ENCODE data around the gene CALU. TPM values are rescaled to one million over a fixed set of nuclear protein-coding genes. Genes with fewer than 3 reads are reported as not detected.

Gene CALU
- total RNA-seq, 2 experiments from 2014 or later: 30.9 to 33.1 TPM

DNA sequence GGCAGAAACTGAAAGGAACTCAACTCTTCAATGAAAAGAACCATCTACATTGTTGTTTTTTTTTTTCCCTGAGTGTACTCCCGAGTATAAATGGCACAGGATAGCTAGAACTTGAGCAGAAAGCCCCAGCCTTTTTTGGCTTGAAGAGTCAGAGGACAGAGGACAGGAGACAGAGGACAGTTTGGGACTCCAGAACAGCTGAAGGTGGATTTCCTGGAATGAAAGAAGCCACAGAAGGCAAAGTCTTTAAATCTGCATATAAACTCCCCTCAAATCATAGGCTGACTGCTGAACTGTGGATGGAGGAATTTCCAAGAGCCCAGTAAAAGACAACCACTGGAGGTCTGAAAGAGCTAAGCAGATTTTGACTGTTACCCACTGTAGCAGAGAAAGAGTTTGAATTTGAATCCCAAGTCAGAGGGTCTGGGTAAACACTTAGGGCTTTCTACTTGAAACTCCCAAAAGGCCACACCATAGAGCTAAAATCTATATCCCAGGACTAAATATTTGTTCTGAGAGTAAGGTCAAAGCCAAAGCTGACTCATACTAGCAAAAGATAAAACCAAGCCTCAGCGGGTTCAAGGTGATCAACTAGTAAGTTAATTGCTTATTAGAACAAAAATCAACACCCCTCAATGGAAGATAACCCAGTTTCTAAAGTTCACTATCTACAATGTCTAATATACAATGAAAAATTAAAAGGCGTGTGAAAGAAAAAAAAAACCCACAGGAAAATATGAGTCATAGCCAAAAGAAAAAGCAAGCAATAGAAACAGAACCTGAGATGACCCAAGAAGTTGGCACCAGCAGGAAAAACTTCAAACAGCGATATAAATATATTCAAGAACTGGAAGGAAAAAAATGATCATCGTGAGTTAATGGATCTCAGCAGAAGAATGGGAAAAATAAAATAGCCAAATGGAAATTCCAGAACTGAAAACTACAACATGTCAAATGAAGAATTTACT, 38.3 kb downstream of the CALU start:
- TF ChIP-seq, protein P1, sequence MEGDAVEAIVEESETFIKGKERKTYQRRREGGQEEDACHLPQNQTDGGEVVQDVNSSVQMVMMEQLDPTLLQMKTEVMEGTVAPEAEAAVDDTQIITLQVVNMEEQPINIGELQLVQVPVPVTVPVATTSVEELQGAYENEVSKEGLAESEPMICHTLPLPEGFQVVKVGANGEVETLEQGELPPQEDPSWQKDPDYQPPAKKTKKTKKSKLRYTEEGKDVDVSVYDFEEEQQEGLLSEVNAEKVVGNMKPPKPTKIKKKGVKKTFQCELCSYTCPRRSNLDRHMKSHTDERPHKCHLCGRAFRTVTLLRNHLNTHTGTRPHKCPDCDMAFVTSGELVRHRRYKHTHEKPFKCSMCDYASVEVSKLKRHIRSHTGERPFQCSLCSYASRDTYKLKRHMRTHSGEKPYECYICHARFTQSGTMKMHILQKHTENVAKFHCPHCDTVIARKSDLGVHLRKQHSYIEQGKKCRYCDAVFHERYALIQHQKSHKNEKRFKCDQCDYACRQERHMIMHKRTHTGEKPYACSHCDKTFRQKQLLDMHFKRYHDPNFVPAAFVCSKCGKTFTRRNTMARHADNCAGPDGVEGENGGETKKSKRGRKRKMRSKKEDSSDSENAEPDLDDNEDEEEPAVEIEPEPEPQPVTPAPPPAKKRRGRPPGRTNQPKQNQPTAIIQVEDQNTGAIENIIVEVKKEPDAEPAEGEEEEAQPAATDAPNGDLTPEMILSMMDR (IDR thresholded peaks at IDR 0.05): no peak
- peaks cover 25% of the 10 kb centered on the region for H3K36me3 Mint-ChIP-seq (ENCODE audit: low read depth)
- no peak for DNase-seq
- CTCF ChIA-PET: no interaction called here
- peak; percentile 39 for ATAC-seq
- H3K9me3 Mint-ChIP-seq: peaks cover 15% of the 10 kb centered on the region
- POLR2A ChIA-PET: interaction anchor here (1.3 kb wide), 1 partner anchor 38 kb away, joined by 3 read pairs; the partner anchor contains the start of gene CALU
- H3K4me3 Mint-ChIP-seq: no peak overlapping the region
- no peaks in the 10 kb centered on the region for H3K27me3 Mint-ChIP-seq
- peaks cover 12% of the 10 kb centered on the region for H3K4me1 Mint-ChIP-seq (ENCODE audit: low read depth)
- intact Hi-C loops (cut with micrococcal nuclease): no loop called here
- no peak overlapping the region for H3K27ac Mint-ChIP-seq

DNA sequence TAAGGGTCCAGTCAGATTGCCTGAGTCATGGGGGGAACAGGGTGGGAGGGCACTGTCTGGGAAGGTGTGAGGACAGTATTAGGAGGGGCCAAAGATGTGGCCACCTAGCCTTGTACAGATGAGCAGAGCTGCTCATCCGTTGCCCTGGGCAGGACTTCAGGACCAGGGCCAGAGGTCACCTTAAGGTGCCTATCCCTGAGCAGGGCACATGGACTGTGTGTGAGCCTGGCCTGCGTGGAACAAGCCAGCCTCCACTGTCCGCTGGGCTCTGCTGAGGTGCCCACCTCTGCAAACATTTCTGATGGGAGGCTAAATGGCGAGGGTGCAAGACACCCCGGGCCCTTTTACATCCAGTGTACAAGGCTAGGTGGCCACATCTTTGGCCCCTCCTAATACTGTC, 39.8 kb downstream of the CALU start:
- ChIA-PET CTCF (interaction anchor here (1.1 kb wide), 1 partner anchor 104 kb away, joined by 3 read pairs; no protein-coding TSS in a partner anchor), POLR2A (no interaction called here)
- no peaks in the 10 kb centered on the region for H3K27me3 Mint-ChIP-seq
- ATAC-seq: no peak
- DNase-seq: no peak
- peaks cover 16% of the 10 kb centered on the region for H3K36me3 Mint-ChIP-seq (ENCODE audit: low read depth)
- H3K9me3 Mint-ChIP-seq: peaks cover 15% of the 10 kb centered on the region
- H3K4me3 Mint-ChIP-seq: no peak overlapping the region
- intact Hi-C loops (cut with micrococcal nuclease): no loop called here
- no peak overlapping the region for H3K27ac Mint-ChIP-seq
- H3K4me1 Mint-ChIP-seq (ENCODE audit: low read depth): peaks cover 12% of the 10 kb centered on the region
- TF ChIP-seq, protein P1 (IDR thresholded peaks at IDR 0.05): no peak

DNA sequence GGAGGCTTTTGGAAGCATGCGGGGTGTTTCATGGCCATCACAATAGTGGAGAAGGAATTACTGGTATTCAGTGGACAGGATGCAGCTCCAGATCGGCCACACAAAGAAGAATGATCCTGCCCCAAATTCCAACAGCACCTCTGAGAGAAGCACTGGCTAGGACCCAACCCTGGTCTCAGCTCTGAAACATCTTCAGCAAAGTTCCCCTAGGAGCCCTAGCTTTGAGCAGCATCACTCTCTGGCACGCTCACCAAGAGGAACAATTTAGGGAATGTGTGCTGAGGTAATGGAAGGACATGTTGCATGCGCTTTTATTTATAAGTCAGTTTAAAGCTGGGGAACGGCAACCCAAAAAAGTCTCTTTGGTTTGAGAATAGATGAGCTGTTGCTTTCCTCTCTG, 42.0 kb downstream of the CALU start:
- peaks cover 15% of the 10 kb centered on the region for H3K9me3 Mint-ChIP-seq
- DNase-seq (no peak), ATAC-seq (no peak)
- no peaks in the 10 kb centered on the region for H3K27me3 Mint-ChIP-seq
- peaks cover 12% of the 10 kb centered on the region for H3K4me1 Mint-ChIP-seq (ENCODE audit: low read depth)
- H3K36me3 Mint-ChIP-seq (ENCODE audit: low read depth): peaks cover 5% of the 10 kb centered on the region
- TF ChIP-seq, protein P1 (IDR thresholded peaks at IDR 0.05): no peak
- intact Hi-C loops (cut with micrococcal nuclease): no loop called here
- H3K27ac Mint-ChIP-seq: no peak overlapping the region
- H3K4me3 Mint-ChIP-seq: no peak overlapping the region
- ChIA-PET CTCF (interaction anchor here (1.0 kb wide), 1 partner anchor 103 kb away, joined by 7 read pairs; no protein-coding TSS in a partner anchor), POLR2A (no interaction called here)

DNA sequence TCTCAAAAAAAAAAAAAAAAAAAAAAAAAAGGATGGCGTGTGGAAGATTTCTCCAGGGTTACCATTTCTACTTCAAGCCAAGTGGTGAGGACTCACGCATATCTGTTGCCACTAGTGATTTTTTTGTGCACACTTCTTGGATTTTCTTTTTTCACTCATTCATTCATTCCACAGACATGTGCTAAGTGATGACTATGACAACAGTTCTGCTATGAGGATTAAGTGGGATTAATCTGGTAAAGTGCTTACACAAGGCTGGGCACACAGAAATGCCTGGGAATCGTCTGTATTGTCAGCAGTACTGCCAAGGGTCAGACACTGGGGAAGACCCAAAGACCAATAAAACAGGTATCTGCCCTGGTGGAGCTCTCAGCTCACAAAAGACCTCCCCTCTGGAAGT, 42.7 kb downstream of the CALU start:
- ChIA-PET CTCF (interaction anchor here (1.5 kb wide), 1 partner anchor 12 kb away, joined by 3 read pairs; no protein-coding TSS in a partner anchor), POLR2A (no interaction called here)
- intact Hi-C loops (cut with micrococcal nuclease): no loop called here
- H3K4me3 Mint-ChIP-seq: no peak overlapping the region
- peaks cover 14% of the 10 kb centered on the region for H3K9me3 Mint-ChIP-seq
- no peak for ATAC-seq
- peaks cover 5% of the 10 kb centered on the region for H3K36me3 Mint-ChIP-seq (ENCODE audit: low read depth)
- peaks cover 12% of the 10 kb centered on the region for H3K4me1 Mint-ChIP-seq (ENCODE audit: low read depth)
- no peak for DNase-seq
- H3K27me3 Mint-ChIP-seq: no peaks in the 10 kb centered on the region
- no peak overlapping the region for H3K27ac Mint-ChIP-seq
- TF ChIP-seq, protein P1 (IDR thresholded peaks at IDR 0.05): no peak
